ENCODE data around the gene DENND1A. TPM values are rescaled to one million over a fixed set of nuclear protein-coding genes. Genes with fewer than 3 reads are reported as not detected.

Gene DENND1A
- total RNA-seq, 1 donor from 2014 or later, result 19.9 TPM

DNA sequence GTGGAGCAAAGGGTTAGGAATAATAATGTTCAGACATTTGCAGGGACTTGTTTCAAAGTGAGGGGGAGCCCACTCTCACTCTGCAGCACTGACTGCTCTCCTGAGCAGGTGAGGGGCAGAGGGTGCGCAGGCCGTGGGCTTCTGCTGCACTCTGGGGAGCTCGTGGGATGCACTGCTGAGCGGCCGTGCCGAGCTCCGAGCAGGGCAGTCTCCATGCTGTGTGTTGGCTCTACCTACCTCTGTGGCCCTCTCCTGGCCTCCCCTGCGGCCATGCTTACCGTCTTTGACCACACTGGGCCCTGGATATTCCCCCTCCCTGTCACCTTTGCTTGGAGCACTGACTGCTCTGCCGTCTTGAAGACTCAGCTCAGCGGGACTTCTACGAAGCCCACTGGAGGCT, 540.2 kb downstream of the DENND1A start:
- Mint-ChIP-seq H3K36me3 (no peaks in the 10 kb centered on the region), H3K9me3 (no peaks in the 10 kb centered on the region), H3K4me3 (no peak overlapping the region), H3K27me3 (no peaks in the 10 kb centered on the region), H3K4me1 (ENCODE audit: unreplicated experiment) (peaks cover 6% of the 10 kb centered on the region), H3K27ac (no peak overlapping the region)
- TF ChIP-seq, protein P1, sequence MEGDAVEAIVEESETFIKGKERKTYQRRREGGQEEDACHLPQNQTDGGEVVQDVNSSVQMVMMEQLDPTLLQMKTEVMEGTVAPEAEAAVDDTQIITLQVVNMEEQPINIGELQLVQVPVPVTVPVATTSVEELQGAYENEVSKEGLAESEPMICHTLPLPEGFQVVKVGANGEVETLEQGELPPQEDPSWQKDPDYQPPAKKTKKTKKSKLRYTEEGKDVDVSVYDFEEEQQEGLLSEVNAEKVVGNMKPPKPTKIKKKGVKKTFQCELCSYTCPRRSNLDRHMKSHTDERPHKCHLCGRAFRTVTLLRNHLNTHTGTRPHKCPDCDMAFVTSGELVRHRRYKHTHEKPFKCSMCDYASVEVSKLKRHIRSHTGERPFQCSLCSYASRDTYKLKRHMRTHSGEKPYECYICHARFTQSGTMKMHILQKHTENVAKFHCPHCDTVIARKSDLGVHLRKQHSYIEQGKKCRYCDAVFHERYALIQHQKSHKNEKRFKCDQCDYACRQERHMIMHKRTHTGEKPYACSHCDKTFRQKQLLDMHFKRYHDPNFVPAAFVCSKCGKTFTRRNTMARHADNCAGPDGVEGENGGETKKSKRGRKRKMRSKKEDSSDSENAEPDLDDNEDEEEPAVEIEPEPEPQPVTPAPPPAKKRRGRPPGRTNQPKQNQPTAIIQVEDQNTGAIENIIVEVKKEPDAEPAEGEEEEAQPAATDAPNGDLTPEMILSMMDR (conservative IDR thresholded peaks at IDR 0.05), result no peak
- DNase-seq (ENCODE audit: extremely low spot score, unreplicated experiment), result no peak

- DNase-seq (ENCODE audit: extremely low spot score, unreplicated experiment), result no peak
- no peaks in the 10 kb centered on the region for H3K27me3 Mint-ChIP-seq
- peaks cover 6% of the 10 kb centered on the region for H3K4me1 Mint-ChIP-seq (ENCODE audit: unreplicated experiment)
- H3K36me3 Mint-ChIP-seq, result no peaks in the 10 kb centered on the region
- no peak overlapping the region for H3K27ac Mint-ChIP-seq
- H3K9me3 Mint-ChIP-seq, result no peaks in the 10 kb centered on the region
- H3K4me3 Mint-ChIP-seq, result no peak overlapping the region
- TF ChIP-seq, protein P1 (conservative IDR thresholded peaks at IDR 0.05), result no peak
These were observed 540.9 kb downstream of the DENND1A start for GRCh38 chr9:123389070-123389469.

DNA sequence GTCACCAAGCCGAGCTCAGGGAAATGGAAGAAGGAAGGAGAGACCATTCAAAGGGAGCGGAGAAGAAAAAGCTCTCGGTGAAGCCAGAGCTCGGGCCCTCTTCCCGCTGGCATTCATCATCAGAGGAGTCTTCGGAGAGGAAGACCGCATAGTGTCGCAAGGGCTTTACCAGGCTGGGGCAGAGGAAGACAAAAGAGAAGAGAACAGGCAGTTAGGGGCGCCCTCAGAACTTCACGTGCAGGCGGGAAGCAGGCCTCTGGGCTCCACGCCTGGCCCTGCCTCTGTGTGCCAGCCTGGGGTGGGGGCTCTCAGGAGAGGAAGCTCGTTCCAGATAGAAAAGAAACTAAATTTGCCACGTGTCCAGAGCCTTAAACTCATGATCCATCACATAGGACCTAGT, 542.2 kb downstream of the DENND1A start:
- TF ChIP-seq, protein P1 (conservative IDR thresholded peaks at IDR 0.05), result no peak
- no peak overlapping the region for H3K27ac Mint-ChIP-seq
- H3K4me3 Mint-ChIP-seq, result no peak overlapping the region
- no peaks in the 10 kb centered on the region for H3K9me3 Mint-ChIP-seq
- H3K4me1 Mint-ChIP-seq (ENCODE audit: unreplicated experiment), result peaks cover 6% of the 10 kb centered on the region
- DNase-seq (ENCODE audit: extremely low spot score, unreplicated experiment), result no peak
- H3K27me3 Mint-ChIP-seq, result no peaks in the 10 kb centered on the region
- no peaks in the 10 kb centered on the region for H3K36me3 Mint-ChIP-seq

GRCh38 chr9:123383512-123384170, 546.3 kb downstream of the DENND1A start:
- H3K4me3 Mint-ChIP-seq, result no peak overlapping the region
- no peaks in the 10 kb centered on the region for H3K36me3 Mint-ChIP-seq
- no peak overlapping the region for H3K27ac Mint-ChIP-seq
- no peak for DNase-seq (ENCODE audit: extremely low spot score, unreplicated experiment)
- TF ChIP-seq, protein P1 (conservative IDR thresholded peaks at IDR 0.05), result no peak
- peaks cover 6% of the 10 kb centered on the region for H3K4me1 Mint-ChIP-seq (ENCODE audit: unreplicated experiment)
- H3K9me3 Mint-ChIP-seq, result no peaks in the 10 kb centered on the region
- no peaks in the 10 kb centered on the region for H3K27me3 Mint-ChIP-seq

DNA sequence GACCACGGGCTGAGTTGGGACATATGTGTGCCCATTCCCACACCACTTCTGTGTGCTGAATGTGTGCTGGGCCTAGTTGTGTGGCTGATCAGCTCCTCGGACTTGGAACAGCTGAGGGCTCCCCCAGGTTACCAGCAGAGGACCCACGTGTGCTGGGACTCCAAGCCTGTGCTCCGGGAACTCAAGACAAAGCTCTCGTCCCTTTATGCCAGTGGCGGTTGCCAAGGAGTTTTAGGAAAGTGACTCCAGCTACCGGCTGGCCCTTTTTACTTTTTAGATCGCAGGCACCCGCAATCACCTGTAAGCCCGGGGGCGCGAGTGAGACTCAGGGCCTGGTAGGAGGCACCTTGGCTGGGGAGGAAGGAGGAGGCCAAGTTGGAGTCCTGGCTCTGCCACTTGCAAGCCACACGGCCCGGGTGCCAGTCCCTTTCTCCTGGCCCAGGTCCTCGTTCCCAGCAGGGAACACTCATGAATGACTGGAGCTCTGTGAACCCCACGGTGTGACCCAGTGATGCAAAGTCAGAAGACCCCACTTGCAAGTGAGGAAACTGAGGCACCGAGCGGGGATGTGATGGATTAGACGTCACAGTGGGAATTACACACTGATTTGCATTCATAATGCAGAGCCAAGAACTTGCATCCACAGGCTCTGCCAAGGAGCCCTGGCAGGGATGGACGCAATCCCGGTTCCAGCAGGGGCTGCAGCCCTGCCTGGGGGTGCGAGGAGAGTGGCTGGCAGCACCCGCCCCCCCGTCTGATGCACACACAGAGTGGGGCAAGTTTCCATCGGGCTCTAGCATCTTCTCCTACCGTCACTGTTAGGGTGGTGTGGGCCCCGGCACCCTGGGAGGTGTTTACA, 547.0 kb downstream of the DENND1A start:
- H3K27me3 Mint-ChIP-seq, result no peaks in the 10 kb centered on the region
- DNase-seq (ENCODE audit: extremely low spot score, unreplicated experiment), result no peak
- no peak overlapping the region for H3K27ac Mint-ChIP-seq
- H3K4me1 Mint-ChIP-seq (ENCODE audit: unreplicated experiment), result peaks cover 6% of the 10 kb centered on the region
- no peaks in the 10 kb centered on the region for H3K9me3 Mint-ChIP-seq
- H3K4me3 Mint-ChIP-seq, result no peak overlapping the region
- TF ChIP-seq, protein P1 (conservative IDR thresholded peaks at IDR 0.05), result no peak
- H3K36me3 Mint-ChIP-seq, result no peaks in the 10 kb centered on the region
